IMR-90 (cell line): ENCODE measurements around the gene MEGF11. TPM values are rescaled to one million over a fixed set of nuclear protein-coding genes. Genes with fewer than 3 reads are reported as not detected.

Experiments
- ATAC-seq: fragments of 200-7000 bp; cut with Tn5 transposase; 2 replicates; pipeline ENCODE4 v1.9.1; 2020; ENCODE audit warnings: low read depth, mild to moderate bottlenecking, moderate library complexity
- BruUV-seq: library from RNA; stranded (reverse); fragments of 400-500 nt; replicated peaks from 2 replicates; lab custom pipeline; 2021; lab: Mats Ljungman, UMichigan
- CTCF ChIA-PET: fragments of 300-600 bp; formaldehyde crosslinking; extraction: SDS; loops from one replicate; lab custom pipeline; 2021; ENCODE audit warnings: antibody characterized with exemption; lab: Yijun Ruan, JAX
- POLR2A ChIA-PET: fragments of 300-600 bp; sonication (Branson Sonifier 250); formaldehyde crosslinking; loops from one replicate; lab custom pipeline; 2022; ENCODE audit warnings: antibody characterized with exemption; ENCODE audit not compliant: unreplicated experiment; lab: Charles Lee
- DNase-seq: peaks from one replicate; pipeline ENCODE4 v3.0.0; 2013
- H2AFZ ChIP-seq: replicated peaks from 2 replicates; pipeline ENCODE3; 2013; ENCODE audit warnings: low read length, mild to moderate bottlenecking; ENCODE audit not compliant: poor library complexity
- H2AK5ac ChIP-seq: 2 replicates; pipeline ENCODE4 v1.6.1; 2013; ENCODE audit warnings: low read depth, low read length, inconsistent platforms
- H2AK9ac ChIP-seq: replicated peaks from 2 replicates; pipeline ENCODE3; 2013; ENCODE audit warnings: mild to moderate bottlenecking, low read depth, low read length, moderate library complexity; ENCODE audit not compliant: poor library complexity
- H2BK120ac ChIP-seq: 2 replicates; pipeline ENCODE4 v1.6.1; 2013; ENCODE audit warnings: low read depth, low read length, inconsistent platforms
- H2BK15ac ChIP-seq: 3 replicates; pipeline ENCODE4 v1.6.1; 2013; ENCODE audit warnings: low read depth, low read length, inconsistent platforms
- H2BK20ac ChIP-seq: 2 replicates; pipeline ENCODE4 v1.6.1; 2013; ENCODE audit warnings: low read depth, mild to moderate bottlenecking, inconsistent platforms, low read length, moderate library complexity
- H2BK5ac ChIP-seq: 2 replicates; pipeline ENCODE4 v1.6.1; 2013; ENCODE audit warnings: mild to moderate bottlenecking, low read depth, low read length, inconsistent platforms; ENCODE audit not compliant: poor library complexity, severe bottlenecking
- H3K14ac ChIP-seq: replicated peaks from 2 replicates; pipeline ENCODE4 v1.6.1; 2013; ENCODE audit warnings: low read depth, low read length, inconsistent platforms
- H3K18ac ChIP-seq: 2 replicates; pipeline ENCODE4 v1.6.1; 2013; ENCODE audit warnings: low read depth, low read length, control low read depth
- H3K23ac ChIP-seq: 2 replicates; pipeline ENCODE4 v1.6.1; 2013; ENCODE audit warnings: low read depth, low read length, inconsistent platforms
- H3K27ac ChIP-seq: 2 replicates; pipeline ENCODE4 v1.5.1; 2013; ENCODE audit warnings: mild to moderate bottlenecking, control low read depth, low read length; ENCODE audit not compliant: insufficient read depth
- H3K27me3 ChIP-seq: 2 replicates; pipeline ENCODE4 v1.6.1; 2013; ENCODE audit warnings: low read length; ENCODE audit not compliant: control insufficient read depth, insufficient read depth
- H3K36me3 ChIP-seq: 2 replicates; pipeline ENCODE4 v1.6.1; 2013; ENCODE audit warnings: low read length, mixed read lengths; ENCODE audit not compliant: control insufficient read depth, insufficient read depth
- H3K4ac ChIP-seq: 2 replicates; pipeline ENCODE4 v1.6.1; 2013; ENCODE audit warnings: low read depth, low read length, inconsistent platforms
- H3K4me1 ChIP-seq: 2 replicates; pipeline ENCODE4 v1.6.1; 2013; ENCODE audit warnings: low read length, mixed read lengths; ENCODE audit not compliant: control insufficient read depth, insufficient read depth
- H3K4me2 ChIP-seq: 2 replicates; pipeline ENCODE4 v1.6.1; 2013; ENCODE audit warnings: low read depth, mild to moderate bottlenecking, control low read depth, low read length, moderate library complexity
- H3K4me3 ChIP-seq: 2 replicates; pipeline ENCODE4 v1.5.1; 2013; ENCODE audit warnings: low read depth, mild to moderate bottlenecking, control low read depth, low read length, moderate library complexity; ENCODE audit not compliant: insufficient read depth
- H3K56ac ChIP-seq: 2 replicates; pipeline ENCODE4 v1.6.1; 2013; ENCODE audit warnings: low read length, inconsistent platforms; ENCODE audit not compliant: insufficient read depth; ENCODE audit errors: extremely low read depth
- H3K79me1 ChIP-seq, 2 experiments: 2 replicates each; pipeline ENCODE4 v1.6.1; 2013; ENCODE audit warnings: low read length in 2 of 2, inconsistent platforms in 1 of 2, low read depth in 1 of 2
- H3K9ac ChIP-seq: 2 replicates; pipeline ENCODE4 v1.6.1; 2013; ENCODE audit warnings: low read depth, low read length, control low read depth
- H3K9me1 ChIP-seq: 2 replicates; pipeline ENCODE4 v1.6.1; 2013; ENCODE audit warnings: low read length, inconsistent platforms; ENCODE audit not compliant: insufficient read depth
- H3K9me3 ChIP-seq: 2 replicates; pipeline ENCODE4 v1.6.1; 2013; ENCODE audit warnings: low read length; ENCODE audit not compliant: control insufficient read depth, insufficient read depth
- H4K20me1 ChIP-seq: 2 replicates; pipeline ENCODE4 v1.6.1; 2013; ENCODE audit warnings: low read length, inconsistent platforms; ENCODE audit not compliant: insufficient read depth
- H4K5ac ChIP-seq: 2 replicates; pipeline ENCODE4 v1.6.1; 2013; ENCODE audit warnings: mild to moderate bottlenecking, low read depth, low read length, control low read depth
- H4K8ac ChIP-seq, 2 experiments: 2 replicates each; pipeline ENCODE4 v1.6.1; 2013; ENCODE audit warnings: low read depth in 2 of 2, low read length in 2 of 2, control low read depth in 1 of 2, inconsistent platforms in 1 of 2
- H4K91ac ChIP-seq: 2 replicates; pipeline ENCODE4 v1.6.1; 2013; ENCODE audit warnings: low read depth, low read length, inconsistent platforms; ENCODE audit not compliant: insufficient read depth
- CHD1 ChIP-seq: IDR thresholded peaks from 2 replicates; pipeline ENCODE4 v1.6.1; 2012; ENCODE audit warnings: low read depth, low read length, improper control_type of control experiment
- CTCF ChIP-seq: conservative IDR thresholded peaks from 2 replicates; pipeline ENCODE4 v1.5.1; 2012; ENCODE audit warnings: mild to moderate bottlenecking, low read depth, low read length, improper control_type of control experiment
- MAFK ChIP-seq: IDR thresholded peaks from 2 replicates; pipeline ENCODE4 v1.6.1; 2012; ENCODE audit warnings: low read depth, low read length, improper control_type of control experiment
- MXI1 ChIP-seq: IDR thresholded peaks from 2 replicates; pipeline ENCODE4 v1.6.1; 2012; ENCODE audit warnings: low read depth, mild to moderate bottlenecking, low read length, moderate library complexity, borderline replicate concordance
- POLR2A ChIP-seq: IDR thresholded peaks from 2 replicates; pipeline ENCODE4 v1.6.1; 2012; ENCODE audit warnings: mild to moderate bottlenecking, low read depth, low read length
- RAD21 ChIP-seq: IDR thresholded peaks from 2 replicates; pipeline ENCODE4 v1.6.1; 2012; ENCODE audit warnings: low read length, improper control_type of control experiment
- RFX5 ChIP-seq: IDR thresholded peaks from 2 replicates; pipeline ENCODE4 v1.8.0; 2012; ENCODE audit warnings: low read depth, mild to moderate bottlenecking, low read length, moderate library complexity
- SMC3 ChIP-seq: fragments of 150-350 bp; IDR thresholded peaks from 2 replicates; pipeline ENCODE4 v1.6.1; 2016; ENCODE audit warnings: low read depth, mild to moderate bottlenecking, antibody characterized with exemption, low read length, moderate library complexity
- WGBS, 2 experiments: methylation state at CpG; one replicate each; pipeline versions ENCODE4 v1.1.5 to v1.1.7; 2013; ENCODE audit warnings: missing lambda C conversion rate in 2 of 2; ENCODE audit not compliant: insufficient read length in 1 of 2; ENCODE audit errors: extremely low coverage in 2 of 2; 5-methylcytosine and 5-hydroxymethylcytosine counted together
- dilution Hi-C: fragments of 300-500 bp; cut with HindIII; formaldehyde crosslinking; loops from one replicate; pipeline ENCODE4 v1.14.3; 2018; ENCODE audit warnings: low sequenced_read_pairs; ENCODE audit not compliant: unreplicated experiment
- in situ Hi-C: fragments of 300-500 bp; cut with MboI; formaldehyde crosslinking; loops from 3 replicates; pipeline ENCODE4 v1.14.3; 2019; ENCODE audit warnings: low sequenced_read_pairs, inconsistent platforms, mixed read lengths
- intact Hi-C: fragments of 100-400 bp; cut with micrococcal nuclease; formaldehyde crosslinking; loops from 2 replicates; pipeline ENCODE4 v1.10.0; 2022
- polyA plus RNA-seq, 3 experiments: library from polyadenylated mRNA; depleted of rRNA; stranded (reverse); fragments of >200 nt; gene quantifications; 2 replicates each; pipeline ENCODE4 v1.2.3, GENCODE V29; 2012; ENCODE audit warnings: low replicate concordance in 1 of 3
- total RNA-seq: library from RNA; depleted of rRNA; stranded (reverse); fragments of >200 nt; gene quantifications from 2 replicates; pipeline ENCODE4 v1.2.3, GENCODE V29; 2012
- TF ChIP-seq, protein P1 (sequence below): fragments of 150-350 bp; IDR thresholded peaks from 2 replicates; pipeline ENCODE4 v1.6.1; 2016; ENCODE audit warnings: low read depth, mild to moderate bottlenecking, low read length, moderate library complexity, borderline replicate concordance
- TF ChIP-seq, protein P2 (sequence below): fragments of 150-350 bp; IDR thresholded peaks from 2 replicates; pipeline ENCODE4 v1.6.1; 2017; ENCODE audit warnings: mild to moderate bottlenecking, antibody characterized with exemption, low read length, low read depth

The MEGF11 gene
- total and polyA plus RNA-seq, 2 of the 4 experiments (the other 2 are of a cell fraction) = not detected

GRCh38 chr15:66070220-66070934 is 183.2 kb downstream of the MEGF11 start:
- TF ChIP-seq CHD1 (no peak), SMC3 (no peak), MXI1 (no peak), RFX5 (no peak), CTCF (no peak), POLR2A (no peak), MAFK (no peak), RAD21 (no peak)
- TF ChIP-seq, protein P1, sequence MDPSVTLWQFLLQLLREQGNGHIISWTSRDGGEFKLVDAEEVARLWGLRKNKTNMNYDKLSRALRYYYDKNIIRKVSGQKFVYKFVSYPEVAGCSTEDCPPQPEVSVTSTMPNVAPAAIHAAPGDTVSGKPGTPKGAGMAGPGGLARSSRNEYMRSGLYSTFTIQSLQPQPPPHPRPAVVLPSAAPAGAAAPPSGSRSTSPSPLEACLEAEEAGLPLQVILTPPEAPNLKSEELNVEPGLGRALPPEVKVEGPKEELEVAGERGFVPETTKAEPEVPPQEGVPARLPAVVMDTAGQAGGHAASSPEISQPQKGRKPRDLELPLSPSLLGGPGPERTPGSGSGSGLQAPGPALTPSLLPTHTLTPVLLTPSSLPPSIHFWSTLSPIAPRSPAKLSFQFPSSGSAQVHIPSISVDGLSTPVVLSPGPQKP = no peak
- TF ChIP-seq, protein P2, sequence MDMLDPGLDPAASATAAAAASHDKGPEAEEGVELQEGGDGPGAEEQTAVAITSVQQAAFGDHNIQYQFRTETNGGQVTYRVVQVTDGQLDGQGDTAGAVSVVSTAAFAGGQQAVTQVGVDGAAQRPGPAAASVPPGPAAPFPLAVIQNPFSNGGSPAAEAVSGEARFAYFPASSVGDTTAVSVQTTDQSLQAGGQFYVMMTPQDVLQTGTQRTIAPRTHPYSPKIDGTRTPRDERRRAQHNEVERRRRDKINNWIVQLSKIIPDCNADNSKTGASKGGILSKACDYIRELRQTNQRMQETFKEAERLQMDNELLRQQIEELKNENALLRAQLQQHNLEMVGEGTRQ = no peak
- H4K91ac ChIP-seq = no peak overlapping the region
- H2BK5ac ChIP-seq = no peak overlapping the region
- no peak overlapping the region for H2BK120ac ChIP-seq
- H2AFZ ChIP-seq = no peak overlapping the region
- H3K4me2 ChIP-seq = no peak overlapping the region
- no peaks in the 10 kb centered on the region for H3K4me1 ChIP-seq
- no peak overlapping the region for H2AK9ac ChIP-seq
- H3K18ac ChIP-seq = no peak overlapping the region
- H2BK15ac ChIP-seq = no peak overlapping the region
- CTCF ChIA-PET = no interaction called here
- no peak overlapping the region for H2AK5ac ChIP-seq
- BruUV-seq = no TSS peak
- H3K4ac ChIP-seq = no peak overlapping the region
- POLR2A ChIA-PET = no interaction called here
- H4K20me1 ChIP-seq = no peaks in the 10 kb centered on the region
- H3K9me3 ChIP-seq = no peaks in the 10 kb centered on the region
- no peak overlapping the region for H3K9ac ChIP-seq
- H3K56ac ChIP-seq = no peak overlapping the region
- H3K9me1 ChIP-seq = no peaks in the 10 kb centered on the region
- H3K27me3 ChIP-seq = peaks cover 48% of the 10 kb centered on the region
- no peak overlapping the region for H4K8ac ChIP-seq
- dilution Hi-C loops (no loop called here), intact Hi-C loops (no loop called here), in situ Hi-C loops (no loop called here)
- no peak overlapping the region for H3K27ac ChIP-seq
- DNase-seq (no peak), ATAC-seq (no peak)
- H3K79me1 ChIP-seq = no peaks in the 10 kb centered on the region
- no peak overlapping the region for H2BK20ac ChIP-seq
- WGBS, 2 experiments = 68% methylated on average over 2 of the region's 7 CpGs; no CpG with 5 or more reads in 1 of the 2 experiments
- no peak overlapping the region for H3K14ac ChIP-seq
- H3K36me3 ChIP-seq = no peaks in the 10 kb centered on the region
- no peak overlapping the region for H4K5ac ChIP-seq
- H3K4me3 ChIP-seq = no peak overlapping the region
- H3K23ac ChIP-seq = no peak overlapping the region
